H1 (cell line): ENCODE results near the gene PPY. TPM values are rescaled to one million over a fixed set of nuclear protein-coding genes. Genes with fewer than 3 reads are reported as not detected.

ENCODE experiments used
- CHD7 ChIP-seq: fragments of 300-600 bp; sonication (generic); IDR thresholded peaks from 2 replicates; pipeline ENCODE4 v1.7.1; 2012; ENCODE audit warnings: low read length, moderate library complexity, mild to moderate bottlenecking, inconsistent platforms; ENCODE audit not compliant: insufficient replicate concordance
- EZH2 ChIP-seq: fragments of 200-600 bp; sonication (generic); IDR thresholded peaks from 2 replicates; pipeline ENCODE4 v1.7.1; 2012; ENCODE audit warnings: low read depth, mild to moderate bottlenecking, moderate library complexity, low read length, inconsistent platforms; ENCODE audit not compliant: severe bottlenecking
- TAF7 ChIP-seq: optimal IDR thresholded peaks from 2 replicates; pipeline ENCODE3; 2011; ENCODE audit warnings: low read depth, mild to moderate bottlenecking, inconsistent platforms, low read length, moderate library complexity, borderline replicate concordance
- polyA plus RNA-seq, 7 experiments: library from polyadenylated mRNA; depleted of rRNA in 3 of 7; stranded (reverse) in 5 of 7; unstranded in 2 of 7; fragments of >200 nt in 5 of 7; fragments of 200-250 nt in 2 of 7; gene quantifications; 1 replicate in 5 of 7; 2 replicates in 1 of 7; 4 replicates in 1 of 7; pipeline versions ENCODE4 v1.2.1 to v1.2.3, GENCODE V29; 2011 to 2013; ENCODE audit warnings: missing spikeins in 2 of 7, mixed read lengths in 2 of 7
- total RNA-seq: library from RNA; stranded (reverse); fragmentation: NEBNext Ultra II Directional; extraction: Animal tissue kit (Norgen Biotek cat#: 25700); gene quantifications from 2 replicates; pipeline ENCODE4 v1.2.1, GENCODE V29; 2021

Gene PPY
- total and polyA plus RNA-seq, 2 of the 8 experiments (the other 6 are each of a cell fraction or from before 2014, with no cell fraction given): 0.26 TPM; not detected in 1

- TF ChIP-seq CHD7 (no peak), TAF7 (no peak), EZH2 (no peak)
Measured at GRCh38 chr17:43916385-43916784, 25.9 kb downstream of the PPY start (continued).
